IMR-90 (cell line): ENCODE data around the gene KIF6. TPM values are rescaled to one million over a fixed set of nuclear protein-coding genes. Genes with fewer than 3 reads are reported as not detected.

ENCODE experiments used
- ATAC-seq: fragments of 200-7000 bp; cut with Tn5 transposase; 2 replicates; pipeline ENCODE4 v1.9.1; 2020; ENCODE audit warnings: low read depth, mild to moderate bottlenecking, moderate library complexity
- BruUV-seq: library from RNA; stranded (reverse); fragments of 400-500 nt; replicated peaks from 2 replicates; lab custom pipeline; 2021; lab: Mats Ljungman, UMichigan
- CTCF ChIA-PET: fragments of 300-600 bp; formaldehyde crosslinking; extraction: SDS; loops from one replicate; lab custom pipeline; 2021; ENCODE audit warnings: antibody characterized with exemption; lab: Yijun Ruan, JAX
- POLR2A ChIA-PET: fragments of 300-600 bp; sonication (Branson Sonifier 250); formaldehyde crosslinking; loops from one replicate; lab custom pipeline; 2022; ENCODE audit warnings: antibody characterized with exemption; ENCODE audit not compliant: unreplicated experiment; lab: Charles Lee
- DNase-seq: peaks from one replicate; pipeline ENCODE4 v3.0.0; 2013
- H2AFZ ChIP-seq: replicated peaks from 2 replicates; pipeline ENCODE3; 2013; ENCODE audit warnings: low read length, mild to moderate bottlenecking; ENCODE audit not compliant: poor library complexity
- H2AK5ac ChIP-seq: 2 replicates; pipeline ENCODE4 v1.6.1; 2013; ENCODE audit warnings: low read depth, low read length, inconsistent platforms
- H2AK9ac ChIP-seq: replicated peaks from 2 replicates; pipeline ENCODE3; 2013; ENCODE audit warnings: mild to moderate bottlenecking, low read depth, low read length, moderate library complexity; ENCODE audit not compliant: poor library complexity
- H2BK120ac ChIP-seq: 2 replicates; pipeline ENCODE4 v1.6.1; 2013; ENCODE audit warnings: low read depth, low read length, inconsistent platforms
- H2BK15ac ChIP-seq: 3 replicates; pipeline ENCODE4 v1.6.1; 2013; ENCODE audit warnings: low read depth, low read length, inconsistent platforms
- H2BK20ac ChIP-seq: 2 replicates; pipeline ENCODE4 v1.6.1; 2013; ENCODE audit warnings: low read depth, mild to moderate bottlenecking, inconsistent platforms, low read length, moderate library complexity
- H2BK5ac ChIP-seq: 2 replicates; pipeline ENCODE4 v1.6.1; 2013; ENCODE audit warnings: mild to moderate bottlenecking, low read depth, low read length, inconsistent platforms; ENCODE audit not compliant: poor library complexity, severe bottlenecking
- H3K14ac ChIP-seq: replicated peaks from 2 replicates; pipeline ENCODE4 v1.6.1; 2013; ENCODE audit warnings: low read depth, low read length, inconsistent platforms
- H3K18ac ChIP-seq: 2 replicates; pipeline ENCODE4 v1.6.1; 2013; ENCODE audit warnings: low read depth, low read length, control low read depth
- H3K23ac ChIP-seq: 2 replicates; pipeline ENCODE4 v1.6.1; 2013; ENCODE audit warnings: low read depth, low read length, inconsistent platforms
- H3K27ac ChIP-seq: 2 replicates; pipeline ENCODE4 v1.5.1; 2013; ENCODE audit warnings: mild to moderate bottlenecking, control low read depth, low read length; ENCODE audit not compliant: insufficient read depth
- H3K27me3 ChIP-seq: 2 replicates; pipeline ENCODE4 v1.6.1; 2013; ENCODE audit warnings: low read length; ENCODE audit not compliant: control insufficient read depth, insufficient read depth
- H3K36me3 ChIP-seq: 2 replicates; pipeline ENCODE4 v1.6.1; 2013; ENCODE audit warnings: low read length, mixed read lengths; ENCODE audit not compliant: control insufficient read depth, insufficient read depth
- H3K4ac ChIP-seq: 2 replicates; pipeline ENCODE4 v1.6.1; 2013; ENCODE audit warnings: low read depth, low read length, inconsistent platforms
- H3K4me1 ChIP-seq: 2 replicates; pipeline ENCODE4 v1.6.1; 2013; ENCODE audit warnings: low read length, mixed read lengths; ENCODE audit not compliant: control insufficient read depth, insufficient read depth
- H3K4me2 ChIP-seq: 2 replicates; pipeline ENCODE4 v1.6.1; 2013; ENCODE audit warnings: low read depth, mild to moderate bottlenecking, control low read depth, low read length, moderate library complexity
- H3K4me3 ChIP-seq: 2 replicates; pipeline ENCODE4 v1.5.1; 2013; ENCODE audit warnings: low read depth, mild to moderate bottlenecking, control low read depth, low read length, moderate library complexity; ENCODE audit not compliant: insufficient read depth
- H3K56ac ChIP-seq: 2 replicates; pipeline ENCODE4 v1.6.1; 2013; ENCODE audit warnings: low read length, inconsistent platforms; ENCODE audit not compliant: insufficient read depth; ENCODE audit errors: extremely low read depth
- H3K79me1 ChIP-seq, 2 experiments: 2 replicates each; pipeline ENCODE4 v1.6.1; 2013; ENCODE audit warnings: low read length in 2 of 2, inconsistent platforms in 1 of 2, low read depth in 1 of 2
- H3K9ac ChIP-seq: 2 replicates; pipeline ENCODE4 v1.6.1; 2013; ENCODE audit warnings: low read depth, low read length, control low read depth
- H3K9me1 ChIP-seq: 2 replicates; pipeline ENCODE4 v1.6.1; 2013; ENCODE audit warnings: low read length, inconsistent platforms; ENCODE audit not compliant: insufficient read depth
- H3K9me3 ChIP-seq: 2 replicates; pipeline ENCODE4 v1.6.1; 2013; ENCODE audit warnings: low read length; ENCODE audit not compliant: control insufficient read depth, insufficient read depth
- H4K20me1 ChIP-seq: 2 replicates; pipeline ENCODE4 v1.6.1; 2013; ENCODE audit warnings: low read length, inconsistent platforms; ENCODE audit not compliant: insufficient read depth
- H4K5ac ChIP-seq: 2 replicates; pipeline ENCODE4 v1.6.1; 2013; ENCODE audit warnings: mild to moderate bottlenecking, low read depth, low read length, control low read depth
- H4K8ac ChIP-seq, 2 experiments: 2 replicates each; pipeline ENCODE4 v1.6.1; 2013; ENCODE audit warnings: low read depth in 2 of 2, low read length in 2 of 2, control low read depth in 1 of 2, inconsistent platforms in 1 of 2
- H4K91ac ChIP-seq: 2 replicates; pipeline ENCODE4 v1.6.1; 2013; ENCODE audit warnings: low read depth, low read length, inconsistent platforms; ENCODE audit not compliant: insufficient read depth
- BHLHE40 ChIP-seq: fragments of 150-350 bp; IDR thresholded peaks from 2 replicates; pipeline ENCODE4 v1.6.1; 2016; ENCODE audit warnings: mild to moderate bottlenecking, low read depth, low read length
- CEBPB ChIP-seq: IDR thresholded peaks from 2 replicates; pipeline ENCODE4 v1.6.1; 2012; ENCODE audit warnings: low read depth, low read length, improper control_type of control experiment
- CHD1 ChIP-seq: IDR thresholded peaks from 2 replicates; pipeline ENCODE4 v1.6.1; 2012; ENCODE audit warnings: low read depth, low read length, improper control_type of control experiment
- CTCF ChIP-seq: conservative IDR thresholded peaks from 2 replicates; pipeline ENCODE4 v1.5.1; 2012; ENCODE audit warnings: mild to moderate bottlenecking, low read depth, low read length, improper control_type of control experiment
- FOS ChIP-seq: fragments of 150-350 bp; IDR thresholded peaks from 2 replicates; pipeline ENCODE4 v1.6.1; 2016; ENCODE audit warnings: low read depth, low read length
- MAZ ChIP-seq: IDR thresholded peaks from 2 replicates; pipeline ENCODE4 v1.6.1; 2012; ENCODE audit warnings: low read depth, mild to moderate bottlenecking, low read length, improper control_type of control experiment, moderate library complexity, borderline replicate concordance
- POLR2A ChIP-seq: IDR thresholded peaks from 2 replicates; pipeline ENCODE4 v1.6.1; 2012; ENCODE audit warnings: mild to moderate bottlenecking, low read depth, low read length
- RAD21 ChIP-seq: IDR thresholded peaks from 2 replicates; pipeline ENCODE4 v1.6.1; 2012; ENCODE audit warnings: low read length, improper control_type of control experiment
- RCOR1 ChIP-seq: IDR thresholded peaks from 2 replicates; pipeline ENCODE4 v1.6.1; 2012; ENCODE audit warnings: mild to moderate bottlenecking, low read length, improper control_type of control experiment; ENCODE audit not compliant: insufficient replicate concordance
- RFX5 ChIP-seq: IDR thresholded peaks from 2 replicates; pipeline ENCODE4 v1.8.0; 2012; ENCODE audit warnings: low read depth, mild to moderate bottlenecking, low read length, moderate library complexity
- WGBS, 2 experiments: methylation state at CpG; one replicate each; pipeline versions ENCODE4 v1.1.5 to v1.1.7; 2013; ENCODE audit warnings: missing lambda C conversion rate in 2 of 2; ENCODE audit not compliant: insufficient read length in 1 of 2; ENCODE audit errors: extremely low coverage in 2 of 2; 5-methylcytosine and 5-hydroxymethylcytosine counted together
- dilution Hi-C: fragments of 300-500 bp; cut with HindIII; formaldehyde crosslinking; loops from one replicate; pipeline ENCODE4 v1.14.3; 2018; ENCODE audit warnings: low sequenced_read_pairs; ENCODE audit not compliant: unreplicated experiment
- in situ Hi-C: fragments of 300-500 bp; cut with MboI; formaldehyde crosslinking; loops from 3 replicates; pipeline ENCODE4 v1.14.3; 2019; ENCODE audit warnings: low sequenced_read_pairs, inconsistent platforms, mixed read lengths
- intact Hi-C: fragments of 100-400 bp; cut with micrococcal nuclease; formaldehyde crosslinking; loops from 2 replicates; pipeline ENCODE4 v1.10.0; 2022
- polyA plus RNA-seq, 3 experiments: library from polyadenylated mRNA; depleted of rRNA; stranded (reverse); fragments of >200 nt; gene quantifications; 2 replicates each; pipeline ENCODE4 v1.2.3, GENCODE V29; 2012; ENCODE audit warnings: low replicate concordance in 1 of 3
- total RNA-seq: library from RNA; depleted of rRNA; stranded (reverse); fragments of >200 nt; gene quantifications from 2 replicates; pipeline ENCODE4 v1.2.3, GENCODE V29; 2012

KIF6 gene
- total and polyA plus RNA-seq, 2 of the 4 experiments (the other 2 are of a cell fraction) = under 0.01 to 0.10 TPM

- H3K14ac ChIP-seq = no peak overlapping the region
- no CpG with 5 or more reads among the region's 3 CpGs for WGBS, 2 experiments
- no peak overlapping the region for H2AFZ ChIP-seq
- H3K4me1 ChIP-seq = no peaks in the 10 kb centered on the region
- no peak for DNase-seq
- dilution Hi-C loops = no loop called here
- ATAC-seq = no peak
- no peak overlapping the region for H3K27ac ChIP-seq
- no peaks in the 10 kb centered on the region for H3K9me3 ChIP-seq
- H3K36me3 ChIP-seq = no peaks in the 10 kb centered on the region
- no peaks in the 10 kb centered on the region for H3K79me1 ChIP-seq
- H2AK9ac ChIP-seq = no peak overlapping the region
- no peak overlapping the region for H2BK15ac ChIP-seq
- H3K23ac ChIP-seq = no peak overlapping the region
- H4K8ac ChIP-seq = no peak overlapping the region
- H3K27me3 ChIP-seq = no peaks in the 10 kb centered on the region
- H3K56ac ChIP-seq = no peak overlapping the region
- H2BK20ac ChIP-seq = no peak overlapping the region
- CTCF ChIA-PET = interaction anchor here (0.6 kb wide), 1 partner anchor 571 kb away, joined by 4 read pairs; no protein-coding TSS in a partner anchor
- H3K4me3 ChIP-seq = no peak overlapping the region
- no peak overlapping the region for H3K9ac ChIP-seq
- no peaks in the 10 kb centered on the region for H4K20me1 ChIP-seq
- POLR2A ChIA-PET = interaction anchor here (0.7 kb wide), 1 partner anchor 90 kb away, joined by 4 read pairs; no protein-coding TSS in a partner anchor
- no peak overlapping the region for H2BK120ac ChIP-seq
- no peak overlapping the region for H3K4me2 ChIP-seq
- H2BK5ac ChIP-seq = no peak overlapping the region
- intact Hi-C loops = no loop called here
- in situ Hi-C loops = no loop called here
- no peak overlapping the region for H4K91ac ChIP-seq
- H3K9me1 ChIP-seq = no peaks in the 10 kb centered on the region
- no peak overlapping the region for H4K5ac ChIP-seq
- no peak overlapping the region for H2AK5ac ChIP-seq
- H3K4ac ChIP-seq = no peak overlapping the region
- no TSS peak for BruUV-seq
- TF ChIP-seq RCOR1 (no peak), FOS (no peak), CHD1 (no peak), RAD21 (no peak), MAZ (no peak), CTCF (no peak), RFX5 (no peak), POLR2A (no peak), CEBPB (no peak), BHLHE40 (no peak)
- H3K18ac ChIP-seq = no peak overlapping the region
Observed at GRCh38 chr6:39409889-39410288, 315.3 kb downstream of the KIF6 start.
